ENCODE results near the gene CATSPERZ.

DNA sequence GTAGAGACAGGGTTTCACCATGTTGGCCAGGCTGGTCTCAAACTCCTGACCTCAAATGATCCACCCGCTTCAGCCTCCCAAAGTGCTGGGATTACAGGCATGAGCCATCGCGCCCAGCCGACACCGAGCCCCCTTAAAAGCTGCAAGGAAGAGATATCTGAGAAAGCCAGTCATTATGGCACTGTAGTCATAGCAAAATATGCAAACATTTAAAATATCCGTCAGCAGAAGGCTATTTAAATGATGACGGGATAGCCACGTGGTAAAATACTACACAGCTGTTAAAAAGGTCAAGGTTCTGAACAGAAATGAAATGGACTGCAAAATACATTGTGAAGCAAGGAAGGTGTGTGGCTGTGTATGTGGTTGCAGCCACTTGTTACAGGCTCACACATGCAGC, 33.4 kb downstream of the CATSPERZ start:
- TF ChIP-seq FOXM1 (IDR thresholded peaks at IDR 0.05; ENCODE audit: borderline replicate concordance) (no peak), SP1 (IDR thresholded peaks at IDR 0.05) (no peak), L3MBTL2 (conservative IDR thresholded peaks at IDR 0.05) (no peak), ZNF384 (IDR thresholded peaks at IDR 0.05) (no peak)

Measured in HEK293T (cell line).